ENCODE measurements around the gene GPC6.

DNA sequence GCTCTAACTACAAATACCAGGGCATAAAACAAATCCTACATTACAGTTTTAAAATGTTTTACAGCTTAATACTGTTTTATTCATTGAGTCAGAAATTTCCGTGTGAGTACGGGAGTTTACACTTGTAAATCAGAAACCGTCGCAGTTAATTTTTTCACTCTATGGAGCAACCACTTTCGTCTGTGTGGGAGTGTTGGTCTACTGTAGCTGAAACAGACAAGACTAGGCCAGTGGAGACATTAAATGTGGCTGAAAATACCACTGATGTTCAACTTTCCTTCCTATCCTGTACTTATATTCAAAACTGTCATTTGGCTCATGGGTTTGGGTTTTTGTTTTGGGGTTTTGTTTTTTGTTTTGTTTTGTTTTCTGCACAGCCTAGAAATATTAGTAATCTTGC, 984.2 kb downstream of the GPC6 start:
- TF ChIP-seq, protein P1, sequence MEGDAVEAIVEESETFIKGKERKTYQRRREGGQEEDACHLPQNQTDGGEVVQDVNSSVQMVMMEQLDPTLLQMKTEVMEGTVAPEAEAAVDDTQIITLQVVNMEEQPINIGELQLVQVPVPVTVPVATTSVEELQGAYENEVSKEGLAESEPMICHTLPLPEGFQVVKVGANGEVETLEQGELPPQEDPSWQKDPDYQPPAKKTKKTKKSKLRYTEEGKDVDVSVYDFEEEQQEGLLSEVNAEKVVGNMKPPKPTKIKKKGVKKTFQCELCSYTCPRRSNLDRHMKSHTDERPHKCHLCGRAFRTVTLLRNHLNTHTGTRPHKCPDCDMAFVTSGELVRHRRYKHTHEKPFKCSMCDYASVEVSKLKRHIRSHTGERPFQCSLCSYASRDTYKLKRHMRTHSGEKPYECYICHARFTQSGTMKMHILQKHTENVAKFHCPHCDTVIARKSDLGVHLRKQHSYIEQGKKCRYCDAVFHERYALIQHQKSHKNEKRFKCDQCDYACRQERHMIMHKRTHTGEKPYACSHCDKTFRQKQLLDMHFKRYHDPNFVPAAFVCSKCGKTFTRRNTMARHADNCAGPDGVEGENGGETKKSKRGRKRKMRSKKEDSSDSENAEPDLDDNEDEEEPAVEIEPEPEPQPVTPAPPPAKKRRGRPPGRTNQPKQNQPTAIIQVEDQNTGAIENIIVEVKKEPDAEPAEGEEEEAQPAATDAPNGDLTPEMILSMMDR (IDR thresholded peaks at IDR 0.05): no peak
- TF ChIP-seq, protein P2, sequence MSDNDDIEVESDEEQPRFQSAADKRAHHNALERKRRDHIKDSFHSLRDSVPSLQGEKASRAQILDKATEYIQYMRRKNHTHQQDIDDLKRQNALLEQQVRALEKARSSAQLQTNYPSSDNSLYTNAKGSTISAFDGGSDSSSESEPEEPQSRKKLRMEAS (IDR thresholded peaks at IDR 0.05; ENCODE audit: low read depth): no peak
- TF ChIP-seq POLR2AphosphoS5 (IDR thresholded peaks at IDR 0.05; ENCODE audit: low read depth, low read length) (no peak), SIN3A (IDR thresholded peaks at IDR 0.05; ENCODE audit: borderline replicate concordance, low read depth, low read length) (no peak), YY1 (IDR thresholded peaks at IDR 0.05; ENCODE audit: low read depth) (no peak), EZH2phosphoT487 (IDR thresholded peaks at IDR 0.05; ENCODE audit: borderline replicate concordance, low read depth) (no peak), FOXJ3 (CRISPR knock-in tag; IDR thresholded peaks at IDR 0.05) (no peak), GATA2 (CRISPR knock-in tag; IDR thresholded peaks at IDR 0.05) (no peak), RCOR1 (IDR thresholded peaks at IDR 0.05; ENCODE audit: low read length) (no peak)
- TF ChIP-seq, protein P3, sequence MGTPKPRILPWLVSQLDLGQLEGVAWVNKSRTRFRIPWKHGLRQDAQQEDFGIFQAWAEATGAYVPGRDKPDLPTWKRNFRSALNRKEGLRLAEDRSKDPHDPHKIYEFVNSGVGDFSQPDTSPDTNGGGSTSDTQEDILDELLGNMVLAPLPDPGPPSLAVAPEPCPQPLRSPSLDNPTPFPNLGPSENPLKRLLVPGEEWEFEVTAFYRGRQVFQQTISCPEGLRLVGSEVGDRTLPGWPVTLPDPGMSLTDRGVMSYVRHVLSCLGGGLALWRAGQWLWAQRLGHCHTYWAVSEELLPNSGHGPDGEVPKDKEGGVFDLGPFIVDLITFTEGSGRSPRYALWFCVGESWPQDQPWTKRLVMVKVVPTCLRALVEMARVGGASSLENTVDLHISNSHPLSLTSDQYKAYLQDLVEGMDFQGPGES (IDR thresholded peaks at IDR 0.05; ENCODE audit: low read depth, low read length): no peak
- TF ChIP-seq, protein P4, sequence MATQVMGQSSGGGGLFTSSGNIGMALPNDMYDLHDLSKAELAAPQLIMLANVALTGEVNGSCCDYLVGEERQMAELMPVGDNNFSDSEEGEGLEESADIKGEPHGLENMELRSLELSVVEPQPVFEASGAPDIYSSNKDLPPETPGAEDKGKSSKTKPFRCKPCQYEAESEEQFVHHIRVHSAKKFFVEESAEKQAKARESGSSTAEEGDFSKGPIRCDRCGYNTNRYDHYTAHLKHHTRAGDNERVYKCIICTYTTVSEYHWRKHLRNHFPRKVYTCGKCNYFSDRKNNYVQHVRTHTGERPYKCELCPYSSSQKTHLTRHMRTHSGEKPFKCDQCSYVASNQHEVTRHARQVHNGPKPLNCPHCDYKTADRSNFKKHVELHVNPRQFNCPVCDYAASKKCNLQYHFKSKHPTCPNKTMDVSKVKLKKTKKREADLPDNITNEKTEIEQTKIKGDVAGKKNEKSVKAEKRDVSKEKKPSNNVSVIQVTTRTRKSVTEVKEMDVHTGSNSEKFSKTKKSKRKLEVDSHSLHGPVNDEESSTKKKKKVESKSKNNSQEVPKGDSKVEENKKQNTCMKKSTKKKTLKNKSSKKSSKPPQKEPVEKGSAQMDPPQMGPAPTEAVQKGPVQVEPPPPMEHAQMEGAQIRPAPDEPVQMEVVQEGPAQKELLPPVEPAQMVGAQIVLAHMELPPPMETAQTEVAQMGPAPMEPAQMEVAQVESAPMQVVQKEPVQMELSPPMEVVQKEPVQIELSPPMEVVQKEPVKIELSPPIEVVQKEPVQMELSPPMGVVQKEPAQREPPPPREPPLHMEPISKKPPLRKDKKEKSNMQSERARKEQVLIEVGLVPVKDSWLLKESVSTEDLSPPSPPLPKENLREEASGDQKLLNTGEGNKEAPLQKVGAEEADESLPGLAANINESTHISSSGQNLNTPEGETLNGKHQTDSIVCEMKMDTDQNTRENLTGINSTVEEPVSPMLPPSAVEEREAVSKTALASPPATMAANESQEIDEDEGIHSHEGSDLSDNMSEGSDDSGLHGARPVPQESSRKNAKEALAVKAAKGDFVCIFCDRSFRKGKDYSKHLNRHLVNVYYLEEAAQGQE (IDR thresholded peaks at IDR 0.05; ENCODE audit: low read depth, low read length): no peak
